GM12891 (cell line): Measurements from ENCODE around the gene SPRED3.

Experiments
- POLR2AphosphoS5 ChIP-seq: IDR thresholded peaks from 2 replicates; pipeline ENCODE4 v1.6.1; 2011; ENCODE audit warnings: low read depth, low read length, control low read depth
- SPI1 ChIP-seq: IDR thresholded peaks from 2 replicates; pipeline ENCODE4 v1.6.1; 2011; ENCODE audit warnings: low read depth, low read length, control low read depth
- TAF1 ChIP-seq: IDR thresholded peaks from 2 replicates; pipeline ENCODE4 v1.6.1; 2011; ENCODE audit warnings: low read depth, low read length, control low read depth

GRCh38 chr19:38395381-38396114 is 7.1 kb downstream of the SPRED3 start:
- TF ChIP-seq SPI1: no peak
- TF ChIP-seq TAF1: no peak
- TF ChIP-seq POLR2AphosphoS5: no peak
